ENCODE data around the gene DENND4B. TPM values are rescaled to one million over a fixed set of nuclear protein-coding genes. Genes with fewer than 3 reads are reported as not detected.

The DENND4B gene
- total and polyA plus RNA-seq, 10 of the 15 experiments (the other 5 are each of a cell fraction or from before 2014, with no cell fraction given) = 12.0 to 74.8 (median 22.7) TPM

DNA sequence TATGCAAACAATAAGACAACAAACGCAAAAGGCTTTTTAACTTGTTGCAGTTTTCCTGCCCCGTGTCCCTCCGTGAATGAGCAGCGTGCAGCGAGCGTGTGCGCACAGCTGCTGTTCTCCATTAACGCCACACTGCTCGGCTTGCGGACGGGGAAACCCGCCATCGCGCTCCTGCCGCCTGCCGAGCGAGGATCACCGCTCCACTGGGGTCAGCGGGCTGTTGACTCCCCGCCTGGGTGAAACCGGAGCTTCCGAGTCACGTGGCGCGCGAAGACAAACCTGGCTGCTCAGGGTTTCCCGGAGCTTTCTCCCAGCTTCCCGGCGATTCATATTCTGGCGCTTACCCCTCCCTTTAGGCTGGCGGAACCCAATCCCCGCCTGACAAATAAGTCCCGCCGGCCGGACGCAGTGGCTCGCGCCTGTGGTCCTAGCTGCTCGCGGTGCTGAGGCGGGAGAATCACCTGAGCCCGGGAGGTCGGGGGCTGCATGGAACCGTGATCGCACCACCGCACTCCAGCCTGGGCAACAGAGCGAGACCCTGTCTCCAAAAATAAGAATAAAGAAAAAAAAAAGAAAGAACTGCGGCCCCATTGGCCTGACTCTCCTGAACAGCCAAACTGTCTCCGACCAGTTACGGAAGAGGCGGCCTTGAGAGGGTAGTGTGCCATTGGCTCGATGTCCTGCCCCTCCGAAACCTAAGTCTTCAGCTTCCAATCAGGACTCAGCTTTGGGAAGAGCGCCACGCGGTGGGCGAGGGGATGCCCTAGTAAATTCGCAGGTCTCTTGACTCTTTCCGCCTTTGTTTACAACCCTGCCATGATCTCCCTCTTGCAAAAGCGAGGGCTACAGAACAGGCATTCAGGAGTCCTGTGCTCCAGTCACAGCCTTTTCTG lies 20.8 kb upstream of the DENND4B start, which contains the start of gene CREB3L4:
Gene CREB3L4, plus strand, starts transcription at position 796 of the 893 bp plus-strand sequence. CDS start 624 bp downstream, outside the sequence.
- Histone ChIP-seq H3K9ac (ENCODE audit: control insufficient read depth, insufficient read depth, low read length) (peak within 1 kb of the TSS; percentile 94), H2AFZ (ENCODE audit: control insufficient read depth, low read depth, low read length) (peak within 1 kb of the TSS; percentile 90), H3K9me3 (replicated peaks; ENCODE audit: control insufficient read depth, insufficient read depth, low read length) (no peaks in the 10 kb centered on the region), H3K36me3 (ENCODE audit: control insufficient read depth in 2 of 2, insufficient read depth in 2 of 2, low read length in 1 of 2) (no peaks in the 10 kb centered on the region), H3K27me3 (replicated peaks in 1 of 2; ENCODE audit: control insufficient read depth in 2 of 2, insufficient read depth in 2 of 2, low read length in 1 of 2) (no peaks in the 10 kb centered on the region), H3K79me2 (ENCODE audit: control insufficient read depth, insufficient read depth, low read length) (peaks cover 42% of the 10 kb centered on the region), H3K4me3 (peak within 1 kb of the TSS; percentile 92), H3K27ac (ENCODE audit: control insufficient read depth, insufficient read depth) (peak within 1 kb of the TSS; percentile 91), H3K4me1 (ENCODE audit: control insufficient read depth, insufficient read depth, low read length) (peaks cover 15% of the 10 kb centered on the region), H4K20me1 (ENCODE audit: control insufficient read depth, insufficient read depth) (no peaks in the 10 kb centered on the region; the same call in 1 of the 2 replicates), H3K4me2 (ENCODE audit: control insufficient read depth, insufficient read depth) (peak within 1 kb of the TSS; percentile 91)
- intact Hi-C loops (cut with micrococcal nuclease; ENCODE audit: unreplicated experiment) (loop anchor here (1.0 to 5.0 kb wide), 3 partner anchors 22 to 160 kb away; no protein-coding TSS in a partner anchor), in situ Hi-C loops (cut with MboI) (no loop called here)
- 1% methylated on average over 60 of the region's 60 CpGs for WGBS (ENCODE audit: insufficient coverage, insufficient replicate concordance, low lambda C conversion rate, missing lambda C conversion rate)
- SMC1A ChIA-PET (ENCODE audit: uncharacterized antibody, unreplicated experiment) = interaction anchor here (0.7 to 7.7 kb wide), 18 partner anchors 9 to 291 kb away, joined by 3 to 82 read pairs (median 4); partner anchors contain the start of genes CRTC2, DENND4B, GATAD2B and JTB
- peak; percentile 88 for ATAC-seq
- CTCF ChIA-PET = interaction anchor here (0.6 to 7.1 kb wide), 15 partner anchors 10 to 395 kb away, joined by 3 to 64 read pairs (median 12); partner anchors contain the start of genes DENND4B, GATAD2B, JTB and RAB13
- POLR2A ChIA-PET = interaction anchor here (0.6 to 10.0 kb wide), 18 partner anchors 9 to 368 kb away, joined by 3 to 132 read pairs (median 5); partner anchors contain the start of genes CRTC2, DENND4B, GATAD2B and JTB
- peak; percentile 97 for FAIRE-seq
- RAD21 ChIA-PET (ENCODE audit: unreplicated experiment) = interaction anchor here (0.8 to 6.4 kb wide), 17 partner anchors 8 to 289 kb away, joined by 3 to 42 read pairs (median 5); partner anchors contain the start of genes CRTC2, DENND4B, JTB and NPR1
- BruUV-seq (replicated peaks) = TSS peak; percentile 63
- peak; percentile 95 for DNase-seq (ENCODE audit: low read depth, low spot score)
- TF ChIP-seq PAX8 (IDR thresholded peaks at IDR 0.05) = no peak
- no peak for TF ChIP-seq KAT2A (conservative IDR thresholded peaks at IDR 0.05; ENCODE audit: control insufficient read depth, low read depth, low read length)
- TF ChIP-seq, protein P1, sequence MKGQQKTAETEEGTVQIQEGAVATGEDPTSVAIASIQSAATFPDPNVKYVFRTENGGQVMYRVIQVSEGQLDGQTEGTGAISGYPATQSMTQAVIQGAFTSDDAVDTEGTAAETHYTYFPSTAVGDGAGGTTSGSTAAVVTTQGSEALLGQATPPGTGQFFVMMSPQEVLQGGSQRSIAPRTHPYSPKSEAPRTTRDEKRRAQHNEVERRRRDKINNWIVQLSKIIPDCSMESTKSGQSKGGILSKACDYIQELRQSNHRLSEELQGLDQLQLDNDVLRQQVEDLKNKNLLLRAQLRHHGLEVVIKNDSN (IDR thresholded peaks at IDR 0.05; ENCODE audit: borderline replicate concordance, extremely low read length, insufficient read depth, low read depth, low read length) = peak; percentile 84
- no peak; the same call in 1 of the 2 replicates for TF ChIP-seq POLR2AphosphoS2 (IDR thresholded peaks at IDR 0.05; ENCODE audit: low read depth, low read length)
- TF ChIP-seq EP300 (IDR thresholded peaks at IDR 0.05; ENCODE audit: borderline replicate concordance in 1 of 2, control insufficient read depth in 1 of 2, low read depth in 2 of 2, low read length in 2 of 2) = no peak; a peak in 1 of 4 replicates
- TF ChIP-seq, protein P2, sequence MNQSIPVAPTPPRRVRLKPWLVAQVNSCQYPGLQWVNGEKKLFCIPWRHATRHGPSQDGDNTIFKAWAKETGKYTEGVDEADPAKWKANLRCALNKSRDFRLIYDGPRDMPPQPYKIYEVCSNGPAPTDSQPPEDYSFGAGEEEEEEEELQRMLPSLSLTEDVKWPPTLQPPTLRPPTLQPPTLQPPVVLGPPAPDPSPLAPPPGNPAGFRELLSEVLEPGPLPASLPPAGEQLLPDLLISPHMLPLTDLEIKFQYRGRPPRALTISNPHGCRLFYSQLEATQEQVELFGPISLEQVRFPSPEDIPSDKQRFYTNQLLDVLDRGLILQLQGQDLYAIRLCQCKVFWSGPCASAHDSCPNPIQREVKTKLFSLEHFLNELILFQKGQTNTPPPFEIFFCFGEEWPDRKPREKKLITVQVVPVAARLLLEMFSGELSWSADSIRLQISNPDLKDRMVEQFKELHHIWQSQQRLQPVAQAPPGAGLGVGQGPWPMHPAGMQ (IDR thresholded peaks at IDR 0.05; ENCODE audit: borderline replicate concordance) = 0 out of 2 replicates have a peak, but pooled peaks have one; percentile 5
- TF ChIP-seq, protein P3, sequence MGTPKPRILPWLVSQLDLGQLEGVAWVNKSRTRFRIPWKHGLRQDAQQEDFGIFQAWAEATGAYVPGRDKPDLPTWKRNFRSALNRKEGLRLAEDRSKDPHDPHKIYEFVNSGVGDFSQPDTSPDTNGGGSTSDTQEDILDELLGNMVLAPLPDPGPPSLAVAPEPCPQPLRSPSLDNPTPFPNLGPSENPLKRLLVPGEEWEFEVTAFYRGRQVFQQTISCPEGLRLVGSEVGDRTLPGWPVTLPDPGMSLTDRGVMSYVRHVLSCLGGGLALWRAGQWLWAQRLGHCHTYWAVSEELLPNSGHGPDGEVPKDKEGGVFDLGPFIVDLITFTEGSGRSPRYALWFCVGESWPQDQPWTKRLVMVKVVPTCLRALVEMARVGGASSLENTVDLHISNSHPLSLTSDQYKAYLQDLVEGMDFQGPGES (IDR thresholded peaks at IDR 0.05) = peak; percentile 87
- TF ChIP-seq TARDBP (IDR thresholded peaks at IDR 0.05; ENCODE audit: borderline replicate concordance) = no peak
- no peak for TF ChIP-seq EZH2 (IDR thresholded peaks at IDR 0.05; ENCODE audit: borderline replicate concordance, control insufficient read depth, low read depth, low read length)
- no peak for TF ChIP-seq SREBF1 (IDR thresholded peaks at IDR 0.05; ENCODE audit: low read length)
- peak; percentile 87 to 88 for TF ChIP-seq IKZF2 (IDR thresholded peaks at IDR 0.05)
- TF ChIP-seq EGR1 (IDR thresholded peaks at IDR 0.05; ENCODE audit: borderline replicate concordance in 1 of 2, low read depth in 2 of 2, low read length in 2 of 2) = peak in 1 of 2 experiments; percentile 48; a peak in 1 of 3 replicates
- TF ChIP-seq RAD51 (IDR thresholded peaks at IDR 0.05) = peak; percentile 86
- TF ChIP-seq RB1 (IDR thresholded peaks at IDR 0.05; ENCODE audit: borderline replicate concordance) = 0 out of 2 replicates have a peak, but pooled peaks have one; percentile 57
- TF ChIP-seq RAD21 (IDR thresholded peaks at IDR 0.05; ENCODE audit: insufficient read depth, low read depth, low read length) = peak; percentile 26; the same call in 1 of the 2 replicates
- TF ChIP-seq SP1 (IDR thresholded peaks at IDR 0.05; ENCODE audit: low read depth, low read length) = peak; percentile 99
- peak; percentile 64 for TF ChIP-seq ATF7 (IDR thresholded peaks at IDR 0.05; ENCODE audit: low read depth)
- peak; percentile 73 for TF ChIP-seq TCF12 (IDR thresholded peaks at IDR 0.05; ENCODE audit: low read depth, low read length)

Measured in GM12878 (cell line).